ENCODE measurements around the gene CASQ1. TPM values are rescaled to one million over a fixed set of nuclear protein-coding genes. Genes with fewer than 3 reads are reported as not detected.

Gene CASQ1
- total RNA-seq, 6 experiments from 2014 or later, result 0.14 to 0.35 (median 0.19) TPM; not detected in 3

- DNase-seq, result no peak
- Mint-ChIP-seq H3K36me3 (ENCODE audit: low read depth) (peaks cover 14% of the 10 kb centered on the region), H3K27me3 (ENCODE audit: insufficient read depth) (no peaks in the 10 kb centered on the region), H3K9me3 (no peaks in the 10 kb centered on the region), H3K27ac (no peak overlapping the region), H3K4me1 (ENCODE audit: low read depth) (no peaks in the 10 kb centered on the region), H3K4me3 (no peak overlapping the region)
- TF ChIP-seq CTCF (IDR thresholded peaks at IDR 0.05), result no peak
Measured at GRCh38 chr1:160227561-160227960, 37.2 kb downstream of the CASQ1 start.

DNA sequence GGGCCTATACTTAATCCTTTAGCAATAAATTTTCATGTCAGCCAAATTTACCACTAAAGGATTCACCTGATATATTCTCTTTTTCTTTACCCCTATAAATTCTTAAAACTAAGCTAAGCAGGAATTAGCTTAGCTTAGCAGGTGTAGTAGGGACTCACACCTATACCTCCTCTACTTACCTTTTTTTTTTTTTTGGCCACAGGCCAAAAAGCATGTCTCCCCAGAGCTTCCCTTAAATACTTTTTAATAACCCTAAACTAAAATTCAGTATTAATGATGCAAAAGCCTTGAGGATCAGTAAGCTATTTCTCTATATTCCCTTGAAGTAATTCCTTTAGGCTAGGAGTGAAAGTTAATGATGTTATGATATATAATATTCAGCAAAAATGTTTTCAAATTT, 38.1 kb downstream of the CASQ1 start:
- H3K27me3 Mint-ChIP-seq (ENCODE audit: insufficient read depth), result no peaks in the 10 kb centered on the region
- H3K9me3 Mint-ChIP-seq, result no peaks in the 10 kb centered on the region
- peaks cover 14% of the 10 kb centered on the region for H3K36me3 Mint-ChIP-seq (ENCODE audit: low read depth)
- no peak for TF ChIP-seq CTCF (IDR thresholded peaks at IDR 0.05)
- no peak for DNase-seq
- no peaks in the 10 kb centered on the region for H3K4me1 Mint-ChIP-seq (ENCODE audit: low read depth)
- no peak overlapping the region for H3K27ac Mint-ChIP-seq
- H3K4me3 Mint-ChIP-seq, result no peak overlapping the region

- Mint-ChIP-seq H3K4me1 (ENCODE audit: low read depth) (no peaks in the 10 kb centered on the region), H3K27me3 (ENCODE audit: insufficient read depth) (no peaks in the 10 kb centered on the region), H3K36me3 (ENCODE audit: low read depth) (peaks cover 8% of the 10 kb centered on the region), H3K27ac (no peak overlapping the region), H3K4me3 (no peak overlapping the region), H3K9me3 (no peaks in the 10 kb centered on the region)
- DNase-seq, result no peak
- no peak for TF ChIP-seq CTCF (IDR thresholded peaks at IDR 0.05)
Measured at GRCh38 chr1:160232911-160233310, 42.5 kb downstream of the CASQ1 start.

DNA sequence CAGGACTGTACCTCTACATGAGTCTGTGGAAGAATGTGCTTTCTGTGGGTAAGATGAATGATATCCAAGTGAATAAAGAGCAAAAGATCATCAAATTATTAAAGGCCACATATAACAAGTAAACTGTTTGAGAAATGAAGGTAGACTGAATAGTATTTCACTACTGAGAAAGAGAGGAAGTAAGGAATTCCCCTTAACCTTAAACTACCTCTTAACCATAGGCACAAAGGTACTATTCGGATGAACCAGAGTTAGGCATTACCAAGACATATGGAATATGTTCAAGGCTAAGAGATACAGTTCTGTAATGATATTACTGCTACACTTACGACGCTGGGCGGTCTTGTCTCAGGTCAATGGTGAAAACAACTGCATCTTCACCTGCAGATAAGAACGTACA, 46.4 kb downstream of the CASQ1 start:
- no peaks in the 10 kb centered on the region for H3K4me1 Mint-ChIP-seq (ENCODE audit: low read depth)

GRCh38 chr1:160237558-160237957, 47.2 kb downstream of the CASQ1 start:
- no peak overlapping the region for H3K27ac Mint-ChIP-seq
- no peak for DNase-seq
- TF ChIP-seq CTCF (IDR thresholded peaks at IDR 0.05), result no peak
- H3K9me3 Mint-ChIP-seq, result no peaks in the 10 kb centered on the region
- peaks cover 12% of the 10 kb centered on the region for H3K36me3 Mint-ChIP-seq (ENCODE audit: low read depth)
- no peaks in the 10 kb centered on the region for H3K27me3 Mint-ChIP-seq (ENCODE audit: insufficient read depth)
- no peaks in the 10 kb centered on the region for H3K4me1 Mint-ChIP-seq (ENCODE audit: low read depth)
- no peak overlapping the region for H3K4me3 Mint-ChIP-seq

More for the DNA sequence above, 46.4 kb downstream of the CASQ1 start:
- TF ChIP-seq CTCF (IDR thresholded peaks at IDR 0.05), result no peak
- Mint-ChIP-seq H3K27me3 (ENCODE audit: insufficient read depth) (no peaks in the 10 kb centered on the region), H3K27ac (no peak overlapping the region), H3K36me3 (ENCODE audit: low read depth) (peaks cover 12% of the 10 kb centered on the region), H3K9me3 (no peaks in the 10 kb centered on the region), H3K4me3 (no peak overlapping the region)
- no peak for DNase-seq

DNA sequence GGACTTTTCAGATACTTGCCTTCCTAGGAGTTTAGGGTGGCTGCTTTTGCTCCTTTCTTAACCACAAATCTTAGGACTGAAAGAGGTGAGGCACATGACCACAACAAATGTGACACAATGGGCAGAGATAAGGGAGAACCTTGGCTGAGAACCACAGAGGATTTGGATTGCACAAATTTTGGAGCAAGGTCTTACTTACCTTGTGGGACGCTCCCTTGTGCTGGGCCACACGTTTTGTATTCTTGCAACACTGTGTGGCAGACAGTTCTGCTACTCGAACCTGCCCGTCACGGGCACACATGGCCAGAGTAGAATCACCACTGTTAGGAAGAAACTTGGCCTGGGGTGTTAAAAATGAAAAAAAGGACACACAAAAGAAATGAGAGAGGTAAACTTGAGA, 48.0 kb downstream of the CASQ1 start:
- Mint-ChIP-seq H3K27ac (no peak overlapping the region), H3K36me3 (ENCODE audit: low read depth) (peaks cover 12% of the 10 kb centered on the region), H3K9me3 (no peaks in the 10 kb centered on the region), H3K4me1 (ENCODE audit: low read depth) (no peaks in the 10 kb centered on the region), H3K4me3 (no peak overlapping the region), H3K27me3 (ENCODE audit: insufficient read depth) (no peaks in the 10 kb centered on the region)
- no peak for DNase-seq
- no peak for TF ChIP-seq CTCF (IDR thresholded peaks at IDR 0.05)
